Endothelial cell of umbilical vein (primary cell): ENCODE measurements around the gene FJX1.

ENCODE experiments used
- EZH2 ChIP-seq: IDR thresholded peaks from 2 replicates; pipeline ENCODE4 v1.6.1; 2012; ENCODE audit warnings: borderline replicate concordance, low read depth, mild to moderate bottlenecking, moderate library complexity, low read length, inconsistent platforms; ENCODE audit not compliant: severe bottlenecking
- FOS ChIP-seq: IDR thresholded peaks from 2 replicates; pipeline ENCODE4 v1.6.1; 2011; ENCODE audit warnings: mild to moderate bottlenecking, low read length, moderate library complexity, borderline replicate concordance; ENCODE audit not compliant: insufficient read depth
- GATA2 ChIP-seq: IDR thresholded peaks from 2 replicates; pipeline ENCODE4 v1.7.0; 2011; ENCODE audit warnings: low read depth, mild to moderate bottlenecking, moderate library complexity, mixed read lengths, low read length; ENCODE audit not compliant: insufficient read length, insufficient read depth
- JUN ChIP-seq: IDR thresholded peaks from 2 replicates; pipeline ENCODE4 v1.6.1; 2011; ENCODE audit warnings: borderline replicate concordance, low read depth; ENCODE audit not compliant: insufficient read length, insufficient read depth
- MAX ChIP-seq: IDR thresholded peaks from 2 replicates; pipeline ENCODE4 v1.6.1; 2011; ENCODE audit not compliant: insufficient read depth, insufficient read length
- MYC ChIP-seq: IDR thresholded peaks from one replicate; pipeline ENCODE4 v1.6.1; 2011; ENCODE audit warnings: mild to moderate bottlenecking, low read depth, low read length
- POLR2A ChIP-seq: IDR thresholded peaks from 2 replicates; pipeline ENCODE4 v1.6.1; 2012; ENCODE audit warnings: low read depth, mild to moderate bottlenecking, control low read depth, low read length
- POLR2AphosphoS5 ChIP-seq: IDR thresholded peaks from 2 replicates; pipeline ENCODE4 v1.6.1; 2012; ENCODE audit warnings: low read depth, mild to moderate bottlenecking, control low read depth, low read length, moderate library complexity; ENCODE audit not compliant: insufficient read depth
- TF ChIP-seq, protein P1 (sequence below), 2 donors: IDR thresholded peaks; 1 replicate in 1 of 2; 2 replicates in 1 of 2; pipeline ENCODE4 v1.5.1; 2011; ENCODE audit warnings: low read length in 2 of 2, mild to moderate bottlenecking in 2 of 2, moderate library complexity in 2 of 2, control low read depth in 1 of 2, inconsistent platforms in 1 of 2, low read depth in 1 of 2; ENCODE audit not compliant: insufficient read depth in 1 of 2; ENCODE audit errors: extremely low read depth in 1 of 2

- TF ChIP-seq JUN (peak; percentile 100), POLR2A (no peak), POLR2AphosphoS5 (peak; percentile 83), MYC (no peak), MAX (no peak), EZH2 (no peak), FOS (peak; percentile 99), GATA2 (peak; percentile 59)
- TF ChIP-seq, protein P1, sequence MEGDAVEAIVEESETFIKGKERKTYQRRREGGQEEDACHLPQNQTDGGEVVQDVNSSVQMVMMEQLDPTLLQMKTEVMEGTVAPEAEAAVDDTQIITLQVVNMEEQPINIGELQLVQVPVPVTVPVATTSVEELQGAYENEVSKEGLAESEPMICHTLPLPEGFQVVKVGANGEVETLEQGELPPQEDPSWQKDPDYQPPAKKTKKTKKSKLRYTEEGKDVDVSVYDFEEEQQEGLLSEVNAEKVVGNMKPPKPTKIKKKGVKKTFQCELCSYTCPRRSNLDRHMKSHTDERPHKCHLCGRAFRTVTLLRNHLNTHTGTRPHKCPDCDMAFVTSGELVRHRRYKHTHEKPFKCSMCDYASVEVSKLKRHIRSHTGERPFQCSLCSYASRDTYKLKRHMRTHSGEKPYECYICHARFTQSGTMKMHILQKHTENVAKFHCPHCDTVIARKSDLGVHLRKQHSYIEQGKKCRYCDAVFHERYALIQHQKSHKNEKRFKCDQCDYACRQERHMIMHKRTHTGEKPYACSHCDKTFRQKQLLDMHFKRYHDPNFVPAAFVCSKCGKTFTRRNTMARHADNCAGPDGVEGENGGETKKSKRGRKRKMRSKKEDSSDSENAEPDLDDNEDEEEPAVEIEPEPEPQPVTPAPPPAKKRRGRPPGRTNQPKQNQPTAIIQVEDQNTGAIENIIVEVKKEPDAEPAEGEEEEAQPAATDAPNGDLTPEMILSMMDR (IDR thresholded peaks at IDR 0.05; ENCODE audit: extremely low read depth in 1 of 2, insufficient read depth in 1 of 2, low read depth in 1 of 2, low read length in 2 of 2), result no peak
Observed at GRCh38 chr11:35629914-35630313, 11.7 kb downstream of the FJX1 start.
